Measurements from ENCODE around the gene ZNF500.

The ZNF500 gene

GRCh38 chr16:4801051-4801961 lies 34.3 kb upstream of the ZNF500 start:
- no peaks in the 10 kb centered on the region for H3K27me3 Mint-ChIP-seq (ENCODE audit: low read depth)
- DNase-seq (ENCODE audit: low spot score), result no peak
- H3K36me3 Mint-ChIP-seq (ENCODE audit: low read depth), result peaks cover 17% of the 10 kb centered on the region
- H3K27ac Mint-ChIP-seq, result peak overlapping the region; percentile 67
- peaks cover 8% of the 10 kb centered on the region for H3K4me1 Mint-ChIP-seq (ENCODE audit: low read depth)
- peak overlapping the region; percentile 82 for H3K4me3 Mint-ChIP-seq
- H3K9me3 Mint-ChIP-seq, result no peaks in the 10 kb centered on the region

DNA sequence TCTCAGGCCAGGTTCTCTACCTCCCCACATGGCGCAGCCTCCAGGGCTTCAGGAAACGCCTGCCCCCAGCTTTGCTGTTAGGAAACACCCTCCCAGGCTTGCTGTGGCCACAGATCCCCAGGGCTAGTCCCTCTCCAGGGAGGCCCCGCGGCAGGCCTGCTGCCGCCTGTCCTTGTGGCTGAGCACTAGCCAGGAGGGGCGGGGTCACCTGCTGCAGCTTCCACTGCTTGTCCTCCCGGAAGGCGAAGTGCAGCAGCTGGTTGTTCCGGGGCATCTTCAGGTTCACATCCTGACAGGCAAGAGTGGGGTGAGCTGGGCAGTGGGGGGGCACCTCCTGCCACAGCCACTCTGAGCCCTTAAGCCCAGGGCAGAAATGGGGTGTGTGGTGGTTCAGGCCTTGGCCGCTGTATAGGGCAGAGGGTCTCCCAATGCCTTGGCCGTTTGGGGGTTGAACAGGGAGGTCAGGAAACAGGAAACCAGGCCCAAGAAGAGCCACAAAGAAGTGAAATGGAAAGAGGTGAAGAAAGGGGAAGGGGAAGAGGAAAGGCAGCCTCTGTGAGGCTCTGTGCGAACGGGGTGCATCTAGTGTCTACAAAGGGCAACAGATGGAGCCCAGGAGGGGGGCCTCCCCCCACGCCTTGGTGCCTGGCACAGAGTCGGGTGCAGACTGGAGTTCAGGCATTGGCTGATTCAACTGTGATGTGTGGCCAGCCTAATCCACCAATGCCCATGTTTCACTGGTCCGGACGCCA lies 33.5 kb upstream of the ZNF500 start:
- Mint-ChIP-seq H3K4me1 (ENCODE audit: low read depth) (peaks cover 8% of the 10 kb centered on the region), H3K36me3 (ENCODE audit: low read depth) (peaks cover 12% of the 10 kb centered on the region), H3K27ac (peak overlapping the region; percentile 15), H3K27me3 (ENCODE audit: low read depth) (no peaks in the 10 kb centered on the region), H3K4me3 (peak overlapping the region; percentile 50), H3K9me3 (no peaks in the 10 kb centered on the region)
- DNase-seq (ENCODE audit: low spot score), result no peak

GRCh38 chr16:4799171-4799855 lies 32.4 kb upstream of the ZNF500 start:
- Mint-ChIP-seq H3K27ac (no peak overlapping the region), H3K36me3 (ENCODE audit: low read depth) (peaks cover 6% of the 10 kb centered on the region)
- no peak for DNase-seq (ENCODE audit: low spot score)

DNA sequence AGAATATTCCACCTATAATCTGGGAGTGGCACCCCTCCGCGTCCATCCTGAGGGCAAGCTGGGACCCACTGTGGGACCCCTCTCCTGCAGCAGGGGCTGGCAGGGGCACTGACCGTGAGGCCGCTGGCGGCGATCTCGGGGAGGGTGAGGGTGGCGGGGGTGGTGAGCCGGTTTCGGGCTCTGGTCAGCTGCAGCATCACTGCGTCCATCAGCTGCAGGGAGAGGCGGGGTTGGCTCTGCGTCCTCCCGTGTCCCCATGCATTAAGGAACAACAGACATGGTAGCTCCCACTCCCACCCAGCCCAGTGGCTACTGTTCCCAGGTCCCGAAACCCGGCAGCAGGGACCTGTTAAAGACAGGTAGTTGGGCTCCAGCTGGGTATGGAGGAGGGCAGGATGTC lies 31.5 kb upstream of the ZNF500 start:
- Mint-ChIP-seq H3K36me3 (ENCODE audit: low read depth) (no peaks in the 10 kb centered on the region), H3K4me3 (no peak overlapping the region), H3K4me1 (ENCODE audit: low read depth) (peaks cover 8% of the 10 kb centered on the region), H3K27ac (no peak overlapping the region), H3K9me3 (no peaks in the 10 kb centered on the region), H3K27me3 (ENCODE audit: low read depth) (no peaks in the 10 kb centered on the region)
- no peak for DNase-seq (ENCODE audit: low spot score)

More at GRCh38 chr16:4799171-4799855, 32.4 kb upstream of the ZNF500 start:
- Mint-ChIP-seq H3K4me1 (ENCODE audit: low read depth) (peaks cover 8% of the 10 kb centered on the region), H3K4me3 (no peak overlapping the region), H3K9me3 (no peaks in the 10 kb centered on the region), H3K27me3 (ENCODE audit: low read depth) (no peaks in the 10 kb centered on the region)

DNA sequence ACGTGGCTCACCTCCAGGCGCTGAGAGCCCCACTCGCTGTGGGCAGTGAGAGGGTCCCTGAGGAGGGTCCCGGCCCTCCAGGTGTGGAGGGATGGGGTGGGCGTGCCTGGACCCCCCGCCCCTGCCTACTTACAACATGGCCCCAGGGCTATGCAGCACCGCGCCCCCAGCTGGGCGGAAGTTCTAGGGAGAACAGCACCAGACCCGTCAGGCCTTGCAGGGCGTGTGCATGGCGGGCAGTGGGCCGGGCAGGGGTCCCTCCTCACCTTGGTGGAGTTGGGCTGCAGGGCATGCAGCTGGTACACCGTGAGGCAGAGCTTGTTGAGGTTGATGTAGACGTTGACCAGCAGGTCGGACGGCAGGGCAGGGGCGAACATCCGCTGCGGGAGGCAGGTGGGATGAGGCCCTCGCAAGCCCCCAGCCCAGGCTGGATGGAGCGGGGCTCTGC lies 30.9 kb upstream of the ZNF500 start:
- H3K27me3 Mint-ChIP-seq (ENCODE audit: low read depth), result no peaks in the 10 kb centered on the region
- peaks cover 4% of the 10 kb centered on the region for H3K4me1 Mint-ChIP-seq (ENCODE audit: low read depth)
- H3K36me3 Mint-ChIP-seq (ENCODE audit: low read depth), result no peaks in the 10 kb centered on the region
- no peak overlapping the region for H3K27ac Mint-ChIP-seq
- no peak for DNase-seq (ENCODE audit: low spot score)
- H3K4me3 Mint-ChIP-seq, result no peak overlapping the region
- no peaks in the 10 kb centered on the region for H3K9me3 Mint-ChIP-seq

DNA sequence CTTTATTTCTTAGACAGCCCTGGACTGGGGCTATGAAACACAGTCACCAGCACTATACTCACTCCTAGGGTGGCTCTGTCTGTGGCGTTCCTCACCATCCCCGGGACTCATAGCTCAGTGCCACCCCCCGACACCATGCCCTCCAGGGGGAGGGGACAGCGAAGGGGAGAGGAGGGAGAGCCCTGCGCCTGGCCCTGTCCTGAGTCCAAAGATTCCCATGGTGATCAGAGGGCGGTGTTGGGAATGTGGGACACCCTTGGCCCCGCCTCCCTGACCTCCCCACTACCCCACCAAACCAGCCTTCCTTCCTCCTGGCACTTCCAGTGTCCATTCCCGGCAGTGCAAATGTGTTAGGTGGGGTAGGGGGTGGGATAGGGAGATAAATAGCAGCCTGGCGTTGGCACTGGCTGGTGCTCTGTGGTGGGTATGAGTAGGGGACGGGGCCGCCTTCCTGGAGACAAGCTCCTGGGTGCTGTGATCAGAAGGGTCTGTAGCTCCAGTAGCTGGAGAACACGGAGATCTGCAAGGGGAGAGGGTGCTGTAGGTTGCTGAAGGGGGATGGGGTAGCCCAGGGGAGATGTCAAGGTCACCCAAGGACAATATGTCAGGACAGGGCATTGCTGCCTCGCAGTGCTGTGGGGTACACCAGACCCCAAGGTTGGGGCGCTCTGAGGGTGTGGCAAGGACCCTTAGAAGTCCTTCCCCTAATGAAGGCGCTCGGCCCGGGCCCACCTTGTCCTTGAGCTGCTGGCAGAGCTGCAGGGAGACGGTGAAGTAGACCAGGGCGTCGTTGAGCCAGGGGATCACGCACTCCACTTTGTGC lies 30.2 kb upstream of the ZNF500 start:
- Mint-ChIP-seq H3K4me1 (ENCODE audit: low read depth) (peaks cover 4% of the 10 kb centered on the region), H3K36me3 (ENCODE audit: low read depth) (no peaks in the 10 kb centered on the region), H3K4me3 (no peak overlapping the region), H3K27me3 (ENCODE audit: low read depth) (no peaks in the 10 kb centered on the region), H3K27ac (no peak overlapping the region), H3K9me3 (no peaks in the 10 kb centered on the region)
- no peak for DNase-seq (ENCODE audit: low spot score)

DNA sequence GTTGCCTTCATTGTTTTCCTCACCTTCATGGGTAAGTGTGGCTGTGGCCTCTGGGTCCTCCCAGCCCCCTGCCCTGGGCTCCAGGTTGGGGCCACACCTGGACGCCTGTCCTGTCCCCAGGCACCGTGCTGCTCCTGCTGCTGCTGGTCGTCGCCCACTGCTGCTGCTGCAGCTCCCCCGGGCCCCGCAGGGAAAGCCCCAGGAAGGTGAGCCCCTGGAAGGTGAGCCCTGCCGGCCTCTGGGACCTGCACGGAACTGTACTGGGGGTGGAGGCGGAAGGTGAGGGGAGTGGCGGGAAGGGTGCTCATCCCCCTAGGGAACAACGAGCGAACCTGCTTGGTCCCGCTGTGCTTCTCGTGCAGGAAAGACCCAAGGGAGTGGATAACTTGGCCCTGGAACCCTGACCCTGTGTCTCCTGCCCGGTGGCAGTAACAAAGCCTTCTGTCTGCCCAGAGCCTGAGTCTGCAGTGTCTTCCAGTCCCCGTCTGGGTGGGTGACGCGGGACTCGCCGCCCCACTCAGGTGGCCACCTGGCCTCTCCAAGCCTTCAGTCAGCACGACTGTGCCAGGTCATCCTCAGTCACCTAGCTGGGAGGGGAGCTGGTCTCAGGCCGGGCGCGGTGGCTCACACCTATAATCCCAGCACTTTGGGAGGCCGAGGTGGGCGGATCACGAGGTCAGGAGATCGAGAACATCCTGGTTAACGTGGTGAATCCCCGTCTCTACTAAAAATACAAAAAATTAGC lies 29.0 kb upstream of the ZNF500 start:
- no peak for DNase-seq (ENCODE audit: low spot score)
- Mint-ChIP-seq H3K27me3 (ENCODE audit: low read depth) (no peaks in the 10 kb centered on the region), H3K36me3 (ENCODE audit: low read depth) (no peaks in the 10 kb centered on the region), H3K4me3 (no peak overlapping the region), H3K27ac (no peak overlapping the region), H3K9me3 (no peaks in the 10 kb centered on the region), H3K4me1 (ENCODE audit: low read depth) (peaks cover 3% of the 10 kb centered on the region)

GRCh38 chr16:4795181-4795827 lies 28.3 kb upstream of the ZNF500 start, which contains the start of gene SMIM22:
TSS of gene SMIM22 (plus strand) at chr16:4795369. CDS start at chr16:4795735, 366 bp downstream.
- no peak for DNase-seq (ENCODE audit: low spot score)
- H3K27ac Mint-ChIP-seq, result no peak within 1 kb of the TSS
- no peaks in the 10 kb centered on the region for H3K27me3 Mint-ChIP-seq (ENCODE audit: low read depth)
- no peaks in the 10 kb centered on the region for H3K36me3 Mint-ChIP-seq (ENCODE audit: low read depth)
- H3K4me3 Mint-ChIP-seq, result no peak within 1 kb of the TSS
- no peaks in the 10 kb centered on the region for H3K9me3 Mint-ChIP-seq
- peaks cover 4% of the 10 kb centered on the region for H3K4me1 Mint-ChIP-seq (ENCODE audit: low read depth)

GRCh38 chr16:4792951-4793513 lies 26.1 kb upstream of the ZNF500 start:
- no peaks in the 10 kb centered on the region for H3K9me3 Mint-ChIP-seq
- DNase-seq (ENCODE audit: low spot score), result no peak
- H3K27ac Mint-ChIP-seq, result no peak overlapping the region
- no peaks in the 10 kb centered on the region for H3K27me3 Mint-ChIP-seq (ENCODE audit: low read depth)
- H3K36me3 Mint-ChIP-seq (ENCODE audit: low read depth), result no peaks in the 10 kb centered on the region
- H3K4me3 Mint-ChIP-seq, result no peak overlapping the region
- H3K4me1 Mint-ChIP-seq (ENCODE audit: low read depth), result peaks cover 4% of the 10 kb centered on the region

- peaks cover 4% of the 10 kb centered on the region for H3K4me1 Mint-ChIP-seq (ENCODE audit: low read depth)
- H3K36me3 Mint-ChIP-seq (ENCODE audit: low read depth), result no peaks in the 10 kb centered on the region
- no peaks in the 10 kb centered on the region for H3K27me3 Mint-ChIP-seq (ENCODE audit: low read depth)
- no peak overlapping the region for H3K4me3 Mint-ChIP-seq
- no peak overlapping the region for H3K27ac Mint-ChIP-seq
- DNase-seq (ENCODE audit: low spot score), result no peak
- no peaks in the 10 kb centered on the region for H3K9me3 Mint-ChIP-seq
Measured at GRCh38 chr16:4790871-4791270, 23.9 kb upstream of the ZNF500 start.

GRCh38 chr16:4790261-4790660 lies 23.3 kb upstream of the ZNF500 start:
- H3K4me3 Mint-ChIP-seq, result no peak overlapping the region
- H3K27ac Mint-ChIP-seq, result no peak overlapping the region
- no peaks in the 10 kb centered on the region for H3K36me3 Mint-ChIP-seq (ENCODE audit: low read depth)
- DNase-seq (ENCODE audit: low spot score), result no peak
- no peaks in the 10 kb centered on the region for H3K9me3 Mint-ChIP-seq
- peaks cover 4% of the 10 kb centered on the region for H3K4me1 Mint-ChIP-seq (ENCODE audit: low read depth)
- no peaks in the 10 kb centered on the region for H3K27me3 Mint-ChIP-seq (ENCODE audit: low read depth)

- Mint-ChIP-seq H3K36me3 (ENCODE audit: low read depth) (no peaks in the 10 kb centered on the region), H3K9me3 (no peaks in the 10 kb centered on the region), H3K4me3 (no peak overlapping the region), H3K27me3 (ENCODE audit: low read depth) (no peaks in the 10 kb centered on the region), H3K27ac (no peak overlapping the region), H3K4me1 (ENCODE audit: low read depth) (peaks cover 4% of the 10 kb centered on the region)
- DNase-seq (ENCODE audit: low spot score), result no peak
Measured at GRCh38 chr16:4788910-4789309, 21.9 kb upstream of the ZNF500 start.
